ENCODE data around the gene ANKH.

Gene ANKH

DNA sequence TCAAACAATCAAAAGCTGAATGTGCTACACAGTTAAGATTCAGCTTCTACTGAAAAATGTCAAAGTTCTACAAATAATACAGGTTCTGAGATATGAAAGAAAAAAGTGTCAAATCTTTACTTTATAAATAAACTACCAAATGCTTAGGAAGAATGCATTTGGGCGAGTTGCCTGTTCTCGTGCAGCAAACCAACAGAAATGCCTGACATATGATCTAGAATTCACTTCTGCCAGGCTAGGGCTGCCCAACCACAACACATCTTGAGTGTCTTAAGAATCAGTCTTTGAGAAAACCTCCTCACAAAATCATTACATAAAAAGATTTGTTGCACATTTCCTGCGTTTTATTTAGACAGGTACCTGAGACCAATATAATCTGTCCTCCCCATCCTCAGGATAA, 42.2 kb downstream of the ANKH start:
- Histone ChIP-seq H3K27ac (ENCODE audit: low read depth, low read length) (no peak overlapping the region), H3K23ac (ENCODE audit: low read length) (no peak overlapping the region), H3K4me2 (ENCODE audit: low read length) (no peak overlapping the region), H3K4me1 (ENCODE audit: control insufficient read depth in 1 of 2, insufficient read depth in 2 of 2, low read length in 2 of 2) (no peaks in the 10 kb centered on the region), H3K18ac (ENCODE audit: low read length) (no peak overlapping the region), H3K36me3 (ENCODE audit: control insufficient read depth in 1 of 2, insufficient read depth in 2 of 2, low read length in 2 of 2) (no peaks in the 10 kb centered on the region), H2BK5ac (ENCODE audit: low read depth, low read length, poor library complexity) (no peak overlapping the region), H4K12ac (ENCODE audit: low read depth, low read length) (no peak overlapping the region), H4K8ac (ENCODE audit: low read depth, low read length) (no peak overlapping the region), H4K91ac (ENCODE audit: low read depth, low read length) (no peak overlapping the region), H3K9me3 (ENCODE audit: insufficient read depth, low read depth, low read length) (no peaks in the 10 kb centered on the region), H2AK5ac (ENCODE audit: low read length) (no peak overlapping the region), H2AFZ (ENCODE audit: insufficient read depth, low read length, poor library complexity) (no peak overlapping the region), H3K79me1 (ENCODE audit: low read length) (no peaks in the 10 kb centered on the region), H3K9ac (ENCODE audit: low read length) (no peak overlapping the region), H3K14ac (ENCODE audit: low read length) (no peak overlapping the region), H3K27me3 (ENCODE audit: insufficient read depth, low read length) (no peaks in the 10 kb centered on the region), H2BK120ac (ENCODE audit: insufficient read depth, low read length, poor library complexity) (no peak overlapping the region), H3K4ac (ENCODE audit: low read depth, low read length) (no peak overlapping the region), H3K4me3 (ENCODE audit: low read depth, low read length) (no peak overlapping the region), H2BK12ac (ENCODE audit: low read length) (no peak overlapping the region), H3K79me2 (ENCODE audit: control insufficient read depth, insufficient read depth, low read length, poor library complexity) (no peaks in the 10 kb centered on the region)
- WGBS (ENCODE audit: extremely low coverage, insufficient coverage, insufficient read length) = no CpG with 5 or more reads among the region's 3 CpGs
- DNase-seq = no peak

DNA sequence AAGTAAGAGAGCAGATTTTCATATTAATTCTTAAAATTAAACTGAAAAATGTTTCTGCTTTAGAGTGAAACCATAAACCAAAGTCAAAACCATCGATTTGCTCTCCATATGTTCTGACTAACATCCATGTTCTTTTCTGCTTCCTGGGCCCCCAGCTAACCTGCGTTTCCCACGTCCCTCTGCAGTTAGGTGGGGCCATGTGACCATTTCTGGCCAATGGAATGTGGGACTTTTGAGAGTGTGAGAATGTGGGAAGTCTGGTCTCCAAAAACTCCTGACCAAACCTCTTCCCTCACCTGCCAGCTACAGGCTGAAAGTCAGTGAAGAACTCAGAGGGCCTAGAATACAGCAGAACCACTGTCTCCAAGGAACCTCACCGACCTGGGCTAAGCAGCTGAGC, 44.9 kb downstream of the ANKH start:
- Histone ChIP-seq H3K79me2 (ENCODE audit: control insufficient read depth, insufficient read depth, low read length, poor library complexity) (no peaks in the 10 kb centered on the region), H2BK12ac (ENCODE audit: low read length) (no peak overlapping the region), H4K12ac (ENCODE audit: low read depth, low read length) (no peak overlapping the region), H3K4me3 (ENCODE audit: low read depth, low read length) (no peak overlapping the region), H2AK5ac (ENCODE audit: low read length) (no peak overlapping the region), H3K18ac (ENCODE audit: low read length) (no peak overlapping the region), H3K4ac (ENCODE audit: low read depth, low read length) (no peak overlapping the region), H3K36me3 (ENCODE audit: control insufficient read depth in 1 of 2, insufficient read depth in 2 of 2, low read length in 2 of 2) (no peaks in the 10 kb centered on the region), H4K8ac (ENCODE audit: low read depth, low read length) (no peak overlapping the region), H3K79me1 (ENCODE audit: low read length) (no peaks in the 10 kb centered on the region), H2BK5ac (ENCODE audit: low read depth, low read length, poor library complexity) (no peak overlapping the region), H3K9ac (ENCODE audit: low read length) (no peak overlapping the region), H3K27ac (ENCODE audit: low read depth, low read length) (no peak overlapping the region), H3K23ac (ENCODE audit: low read length) (no peak overlapping the region), H3K9me3 (ENCODE audit: insufficient read depth, low read depth, low read length) (no peaks in the 10 kb centered on the region), H3K27me3 (ENCODE audit: insufficient read depth, low read length) (no peaks in the 10 kb centered on the region), H3K4me1 (ENCODE audit: control insufficient read depth in 1 of 2, insufficient read depth in 2 of 2, low read length in 2 of 2) (no peaks in the 10 kb centered on the region), H2BK120ac (ENCODE audit: insufficient read depth, low read length, poor library complexity) (no peak overlapping the region), H3K14ac (ENCODE audit: low read length) (no peak overlapping the region), H2AFZ (ENCODE audit: insufficient read depth, low read length, poor library complexity) (no peak overlapping the region), H4K91ac (ENCODE audit: low read depth, low read length) (no peak overlapping the region), H3K4me2 (ENCODE audit: low read length) (no peak overlapping the region)
- no peak for DNase-seq
- no CpG with 5 or more reads among the region's 4 CpGs for WGBS (ENCODE audit: extremely low coverage, insufficient coverage, insufficient read length)

DNA sequence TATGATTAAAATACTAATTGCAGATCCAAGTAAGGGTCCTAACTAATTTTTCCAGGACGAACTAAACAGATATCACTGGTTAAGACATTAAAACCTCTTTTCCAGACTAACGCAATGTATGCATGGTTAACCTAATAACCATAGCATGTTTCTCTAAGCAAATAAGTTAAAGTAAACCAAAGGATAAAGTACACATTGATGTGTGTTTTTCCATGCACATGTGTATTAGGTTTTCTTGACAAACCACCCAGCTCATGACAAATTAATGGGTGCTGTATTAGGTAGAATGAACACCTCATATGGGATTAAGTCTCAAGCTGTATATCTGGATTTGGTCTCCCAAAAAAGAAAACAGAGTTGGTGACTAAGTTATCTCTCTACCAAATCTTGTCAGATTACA, 45.6 kb downstream of the ANKH start:
- no peaks in the 10 kb centered on the region for H3K4me1 ChIP-seq (ENCODE audit: control insufficient read depth in 1 of 2, insufficient read depth in 2 of 2, low read length in 2 of 2)
- no peak overlapping the region for H3K4me3 ChIP-seq (ENCODE audit: low read depth, low read length)
- no peak for DNase-seq
- no CpG with 5 or more reads among the region's 2 CpGs for WGBS (ENCODE audit: extremely low coverage, insufficient coverage, insufficient read length)
- H2AK5ac ChIP-seq (ENCODE audit: low read length) = no peak overlapping the region
- H2AFZ ChIP-seq (ENCODE audit: insufficient read depth, low read length, poor library complexity) = no peak overlapping the region
- no peak overlapping the region for H3K4me2 ChIP-seq (ENCODE audit: low read length)
- H2BK5ac ChIP-seq (ENCODE audit: low read depth, low read length, poor library complexity) = no peak overlapping the region
- no peak overlapping the region for H2BK12ac ChIP-seq (ENCODE audit: low read length)
- H3K18ac ChIP-seq (ENCODE audit: low read length) = no peak overlapping the region
- H2BK120ac ChIP-seq (ENCODE audit: insufficient read depth, low read length, poor library complexity) = no peak overlapping the region
- H4K91ac ChIP-seq (ENCODE audit: low read depth, low read length) = no peak overlapping the region
- H3K23ac ChIP-seq (ENCODE audit: low read length) = no peak overlapping the region
- no peaks in the 10 kb centered on the region for H3K9me3 ChIP-seq (ENCODE audit: insufficient read depth, low read depth, low read length)
- H3K27ac ChIP-seq (ENCODE audit: low read depth, low read length) = no peak overlapping the region
- H3K79me2 ChIP-seq (ENCODE audit: control insufficient read depth, insufficient read depth, low read length, poor library complexity) = no peaks in the 10 kb centered on the region
- H3K14ac ChIP-seq (ENCODE audit: low read length) = no peak overlapping the region
- H4K12ac ChIP-seq (ENCODE audit: low read depth, low read length) = no peak overlapping the region
- H3K36me3 ChIP-seq (ENCODE audit: control insufficient read depth in 1 of 2, insufficient read depth in 2 of 2, low read length in 2 of 2) = no peaks in the 10 kb centered on the region
- no peaks in the 10 kb centered on the region for H3K27me3 ChIP-seq (ENCODE audit: insufficient read depth, low read length)
- no peak overlapping the region for H3K4ac ChIP-seq (ENCODE audit: low read depth, low read length)
- no peak overlapping the region for H3K9ac ChIP-seq (ENCODE audit: low read length)
- no peak overlapping the region for H4K8ac ChIP-seq (ENCODE audit: low read depth, low read length)
- no peaks in the 10 kb centered on the region for H3K79me1 ChIP-seq (ENCODE audit: low read length)

DNA sequence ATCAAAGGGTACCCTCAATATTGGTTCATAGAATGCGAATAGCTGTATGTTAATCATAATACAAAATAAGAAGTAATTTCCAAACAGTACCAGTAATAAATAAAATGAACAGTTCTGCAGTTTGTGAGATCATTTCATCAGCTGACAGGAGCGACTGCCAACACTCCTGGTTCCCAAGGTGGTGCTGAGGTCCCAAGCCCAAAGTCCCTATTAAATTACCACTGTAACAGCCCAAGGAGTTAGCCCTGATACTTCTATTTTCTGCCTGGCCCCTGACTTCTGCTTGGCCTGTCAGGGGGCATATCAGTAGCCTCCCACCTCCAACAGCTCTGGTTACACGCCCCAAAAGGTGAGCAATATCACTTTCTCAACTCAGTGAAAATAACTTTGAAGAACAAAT, 47.1 kb downstream of the ANKH start:
- Histone ChIP-seq H3K9ac (ENCODE audit: low read length) (no peak overlapping the region), H3K27me3 (ENCODE audit: insufficient read depth, low read length) (no peaks in the 10 kb centered on the region), H3K14ac (ENCODE audit: low read length) (no peak overlapping the region), H3K4me1 (ENCODE audit: control insufficient read depth in 1 of 2, insufficient read depth in 2 of 2, low read length in 2 of 2) (no peaks in the 10 kb centered on the region), H3K27ac (ENCODE audit: low read depth, low read length) (no peak overlapping the region), H3K23ac (ENCODE audit: low read length) (no peak overlapping the region), H3K9me3 (ENCODE audit: insufficient read depth, low read depth, low read length) (no peaks in the 10 kb centered on the region), H2BK120ac (ENCODE audit: insufficient read depth, low read length, poor library complexity) (no peak overlapping the region), H4K91ac (ENCODE audit: low read depth, low read length) (no peak overlapping the region), H3K4ac (ENCODE audit: low read depth, low read length) (no peak overlapping the region), H4K12ac (ENCODE audit: low read depth, low read length) (no peak overlapping the region), H2AK5ac (ENCODE audit: low read length) (no peak overlapping the region), H3K79me2 (ENCODE audit: control insufficient read depth, insufficient read depth, low read length, poor library complexity) (no peaks in the 10 kb centered on the region), H3K4me3 (ENCODE audit: low read depth, low read length) (no peak overlapping the region), H3K36me3 (ENCODE audit: control insufficient read depth in 1 of 2, insufficient read depth in 2 of 2, low read length in 2 of 2) (no peaks in the 10 kb centered on the region), H3K79me1 (ENCODE audit: low read length) (no peaks in the 10 kb centered on the region), H2BK5ac (ENCODE audit: low read depth, low read length, poor library complexity) (no peak overlapping the region), H3K4me2 (ENCODE audit: low read length) (no peak overlapping the region), H4K8ac (ENCODE audit: low read depth, low read length) (no peak overlapping the region), H3K18ac (ENCODE audit: low read length) (no peak overlapping the region), H2AFZ (ENCODE audit: insufficient read depth, low read length, poor library complexity) (no peak overlapping the region), H2BK12ac (ENCODE audit: low read length) (no peak overlapping the region)
- WGBS (ENCODE audit: extremely low coverage, insufficient coverage, insufficient read length) = no CpG with 5 or more reads among the region's 3 CpGs
- no peak for DNase-seq
